Activated B cell treated with CpG ODN at 0.5 μM for 24 hours (primary cell): ENCODE results near the gene ZC3H18. TPM values are rescaled to one million over a fixed set of nuclear protein-coding genes. Genes with fewer than 3 reads are reported as not detected.

ENCODE experiments used
- ATAC-seq: fragments of 200-7000 bp; cut with Tn5 transposase; one replicate; pipeline ENCODE4 v1.10.0; 2021; ENCODE audit warnings: low read depth, mild to moderate bottlenecking, moderate library complexity
- CTCF ChIA-PET: fragments of 350-600 bp; sonication (Branson Sonifier 250); formaldehyde crosslinking; loops from one replicate; lab custom pipeline; 2021; ENCODE audit warnings: antibody characterized with exemption; lab: Charles Lee
- POLR2A ChIA-PET: fragments of 350-600 bp; sonication (Branson Sonifier 250); formaldehyde crosslinking; loops from one replicate; lab custom pipeline; 2021; ENCODE audit warnings: antibody characterized with exemption; lab: Charles Lee
- DNase-seq: peaks from one replicate; pipeline ENCODE4 v3.0.0; 2022
- H3K27ac Mint-ChIP-seq: one replicate; pipeline ENCODE4 v1.8.0; 2020; ENCODE audit warnings: mixed read lengths
- H3K27me3 Mint-ChIP-seq: one replicate; pipeline ENCODE4 v1.8.0; 2021; ENCODE audit warnings: mixed read lengths
- H3K36me3 Mint-ChIP-seq: one replicate; pipeline ENCODE4 v1.8.0; 2021; ENCODE audit warnings: low read depth, mixed read lengths
- H3K4me1 Mint-ChIP-seq: one replicate; pipeline ENCODE4 v1.8.0; 2021; ENCODE audit warnings: mixed read lengths
- H3K4me3 Mint-ChIP-seq: one replicate; pipeline ENCODE4 v1.8.0; 2020; ENCODE audit warnings: mild to moderate bottlenecking, mixed read lengths
- H3K9me3 Mint-ChIP-seq: one replicate; pipeline ENCODE4 v1.8.0; 2020; ENCODE audit warnings: mixed read lengths
- intact Hi-C: fragments of 100-400 bp; cut with micrococcal nuclease; formaldehyde crosslinking; loops from one replicate; pipeline ENCODE4 v1.15.1; 2024
- total RNA-seq: library from RNA; stranded (reverse); gene quantifications from 2 replicates; pipeline ENCODE4 v1.2.3, GENCODE V29; 2022
- TF ChIP-seq, protein P1 (sequence below): fragments of 200-600 bp; IDR thresholded peaks from one replicate; pipeline ENCODE4 v1.8.0; 2022; ENCODE audit warnings: antibody characterized with exemption, mild to moderate bottlenecking

ZC3H18 gene
- total RNA-seq, 1 donor from 2014 or later: 74.2 TPM

DNA sequence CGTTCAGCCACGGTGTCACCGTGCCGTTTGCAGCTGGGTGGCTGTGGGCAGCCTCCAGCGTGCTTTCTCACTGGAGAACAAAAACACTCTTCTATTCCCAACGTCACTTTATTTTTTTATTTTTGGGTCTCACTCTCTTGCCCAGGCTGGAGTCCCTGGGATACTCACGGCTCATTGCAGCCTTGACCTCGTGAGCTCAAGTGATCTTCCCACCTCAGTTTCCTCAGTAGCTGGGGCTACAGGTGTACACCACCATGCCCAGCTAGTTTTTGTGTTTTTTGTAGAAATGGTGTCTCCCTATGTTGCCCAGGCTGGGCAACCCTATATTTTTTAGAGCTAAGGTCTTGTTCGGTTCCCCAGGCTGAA lies 34.4 kb upstream of the ZC3H18 start:
- POLR2A ChIA-PET: interaction anchor here (0.6 to 1.2 kb wide), 3 partner anchors 79 to 625 kb away, joined by 3 to 4 read pairs (median 3); no protein-coding TSS in a partner anchor
- Mint-ChIP-seq H3K27ac (peak overlapping the region; percentile 41), H3K4me1 (peaks cover 12% of the 10 kb centered on the region), H3K36me3 (no peaks in the 10 kb centered on the region), H3K27me3 (peaks cover 8% of the 10 kb centered on the region), H3K4me3 (peak overlapping the region; percentile 63), H3K9me3 (no peaks in the 10 kb centered on the region)
- intact Hi-C loops: no loop called here
- no peak for DNase-seq
- ATAC-seq: no peak
- TF ChIP-seq, protein P1, sequence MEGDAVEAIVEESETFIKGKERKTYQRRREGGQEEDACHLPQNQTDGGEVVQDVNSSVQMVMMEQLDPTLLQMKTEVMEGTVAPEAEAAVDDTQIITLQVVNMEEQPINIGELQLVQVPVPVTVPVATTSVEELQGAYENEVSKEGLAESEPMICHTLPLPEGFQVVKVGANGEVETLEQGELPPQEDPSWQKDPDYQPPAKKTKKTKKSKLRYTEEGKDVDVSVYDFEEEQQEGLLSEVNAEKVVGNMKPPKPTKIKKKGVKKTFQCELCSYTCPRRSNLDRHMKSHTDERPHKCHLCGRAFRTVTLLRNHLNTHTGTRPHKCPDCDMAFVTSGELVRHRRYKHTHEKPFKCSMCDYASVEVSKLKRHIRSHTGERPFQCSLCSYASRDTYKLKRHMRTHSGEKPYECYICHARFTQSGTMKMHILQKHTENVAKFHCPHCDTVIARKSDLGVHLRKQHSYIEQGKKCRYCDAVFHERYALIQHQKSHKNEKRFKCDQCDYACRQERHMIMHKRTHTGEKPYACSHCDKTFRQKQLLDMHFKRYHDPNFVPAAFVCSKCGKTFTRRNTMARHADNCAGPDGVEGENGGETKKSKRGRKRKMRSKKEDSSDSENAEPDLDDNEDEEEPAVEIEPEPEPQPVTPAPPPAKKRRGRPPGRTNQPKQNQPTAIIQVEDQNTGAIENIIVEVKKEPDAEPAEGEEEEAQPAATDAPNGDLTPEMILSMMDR: no peak
- CTCF ChIA-PET: interaction anchor here (1.0 kb wide), 1 partner anchor 100 kb away, joined by 4 read pairs; no protein-coding TSS in a partner anchor

- Mint-ChIP-seq H3K4me3 (no peak overlapping the region), H3K36me3 (no peaks in the 10 kb centered on the region), H3K9me3 (no peaks in the 10 kb centered on the region), H3K4me1 (peaks cover 12% of the 10 kb centered on the region), H3K27me3 (peaks cover 11% of the 10 kb centered on the region), H3K27ac (no peak overlapping the region)
- ChIA-PET CTCF (interaction anchor here (1.0 kb wide), 1 partner anchor 101 kb away, joined by 4 read pairs; no protein-coding TSS in a partner anchor), POLR2A (no interaction called here)
- TF ChIP-seq, protein P1: no peak
- DNase-seq: no peak
- intact Hi-C loops: no loop called here
- ATAC-seq: no peak
Measured at GRCh38 chr16:88536510-88536909, 33.7 kb upstream of the ZC3H18 start.

DNA sequence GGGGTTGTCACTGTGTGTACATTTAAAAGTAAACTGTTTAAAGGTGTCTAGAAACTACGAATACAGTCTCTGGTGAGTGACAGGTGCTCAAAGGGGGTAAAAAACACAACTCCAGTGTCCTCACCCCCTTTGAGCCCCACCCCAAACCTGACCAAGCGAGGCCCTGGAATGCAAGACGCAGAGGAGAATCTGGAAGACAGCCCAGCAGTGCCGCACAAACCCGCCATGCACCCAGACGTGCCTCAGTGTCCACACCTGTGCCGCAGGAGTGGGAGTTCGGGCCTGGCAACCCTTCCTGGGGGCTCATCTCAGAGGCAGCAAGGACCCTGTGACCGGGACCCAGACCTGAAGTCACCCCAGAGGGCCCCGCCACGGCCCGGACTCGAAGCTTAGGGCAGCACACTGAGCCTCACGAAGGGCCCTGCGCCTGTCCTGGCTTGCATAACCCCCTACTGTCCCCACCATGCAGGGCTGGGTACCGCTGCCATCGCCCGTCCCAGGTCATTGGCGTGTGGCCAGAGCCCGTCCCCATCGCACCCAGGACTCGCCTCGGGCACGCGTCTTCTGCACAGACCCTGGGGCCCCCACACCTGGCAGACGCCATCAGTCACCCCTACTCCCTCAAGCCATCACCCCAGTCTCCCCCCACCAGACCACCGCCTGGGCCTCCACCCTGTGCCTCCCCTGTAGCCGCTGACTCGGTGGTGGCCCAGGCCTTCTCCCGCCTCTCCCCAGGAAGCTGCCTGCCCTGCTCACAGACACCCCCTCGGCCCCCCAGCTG lies 33.0 kb upstream of the ZC3H18 start:
- no peaks in the 10 kb centered on the region for H3K9me3 Mint-ChIP-seq
- POLR2A ChIA-PET: no interaction called here
- no peak for DNase-seq
- no peak for ATAC-seq
- no peak overlapping the region for H3K27ac Mint-ChIP-seq
- TF ChIP-seq, protein P1: no peak
- intact Hi-C loops: loop anchor here (1.0 kb wide), 1 partner anchor 32 kb away; no protein-coding TSS in a partner anchor
- peaks cover 13% of the 10 kb centered on the region for H3K27me3 Mint-ChIP-seq
- no peak overlapping the region for H3K4me3 Mint-ChIP-seq
- no peaks in the 10 kb centered on the region for H3K36me3 Mint-ChIP-seq
- CTCF ChIA-PET: interaction anchor here (1.0 kb wide), 1 partner anchor 102 kb away, joined by 4 read pairs; no protein-coding TSS in a partner anchor
- H3K4me1 Mint-ChIP-seq: peaks cover 12% of the 10 kb centered on the region

DNA sequence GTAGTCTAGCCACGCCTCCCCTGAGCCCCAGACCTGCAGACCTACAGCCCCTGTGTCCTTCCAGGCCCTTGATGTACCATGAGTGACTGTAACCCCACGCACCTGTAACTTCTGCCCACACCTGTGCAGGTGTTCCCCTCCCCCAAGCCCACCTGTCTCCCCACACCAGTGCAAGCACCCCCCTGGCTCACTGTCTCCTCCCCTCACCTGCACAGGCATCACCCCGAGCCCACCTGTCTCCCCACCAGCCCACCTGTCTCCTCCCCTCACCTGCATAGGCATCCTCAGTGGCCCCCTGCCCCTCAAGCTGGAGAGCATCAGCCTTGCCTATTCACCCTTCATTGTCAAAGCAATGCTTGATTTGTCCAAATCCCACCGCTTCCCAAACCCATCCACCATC lies 32.3 kb upstream of the ZC3H18 start:
- DNase-seq: no peak

More for the DNA sequence above, 32.3 kb upstream of the ZC3H18 start:
- H3K9me3 Mint-ChIP-seq: no peaks in the 10 kb centered on the region
- no peaks in the 10 kb centered on the region for H3K36me3 Mint-ChIP-seq
- intact Hi-C loops: loop anchor here (1.0 kb wide), 1 partner anchor 31 kb away; no protein-coding TSS in a partner anchor
- ATAC-seq: no peak
- ChIA-PET POLR2A (no interaction called here), CTCF (no interaction called here)
- no peak overlapping the region for H3K4me3 Mint-ChIP-seq
- peaks cover 12% of the 10 kb centered on the region for H3K4me1 Mint-ChIP-seq
- no peak overlapping the region for H3K27ac Mint-ChIP-seq
- TF ChIP-seq, protein P1: no peak
- H3K27me3 Mint-ChIP-seq: peaks cover 13% of the 10 kb centered on the region
